ENCODE measurements around the gene TAAR9.

- TF ChIP-seq CTCF (IDR thresholded peaks at IDR 0.05; ENCODE audit: low read depth, low read length) (no peak), EZH2phosphoT487 (IDR thresholded peaks at IDR 0.05; ENCODE audit: low read depth) (no peak)
Measured at GRCh38 chr6:132587424-132587823, 49.3 kb downstream of the TAAR9 start.
